ENCODE results near the gene KLHL11. TPM values are rescaled to one million over a fixed set of nuclear protein-coding genes. Genes with fewer than 3 reads are reported as not detected.

The KLHL11 gene
- polyA plus RNA-seq, 1 of the 3 experiments (the other 2 are of a cell fraction), result 2.6 TPM

DNA sequence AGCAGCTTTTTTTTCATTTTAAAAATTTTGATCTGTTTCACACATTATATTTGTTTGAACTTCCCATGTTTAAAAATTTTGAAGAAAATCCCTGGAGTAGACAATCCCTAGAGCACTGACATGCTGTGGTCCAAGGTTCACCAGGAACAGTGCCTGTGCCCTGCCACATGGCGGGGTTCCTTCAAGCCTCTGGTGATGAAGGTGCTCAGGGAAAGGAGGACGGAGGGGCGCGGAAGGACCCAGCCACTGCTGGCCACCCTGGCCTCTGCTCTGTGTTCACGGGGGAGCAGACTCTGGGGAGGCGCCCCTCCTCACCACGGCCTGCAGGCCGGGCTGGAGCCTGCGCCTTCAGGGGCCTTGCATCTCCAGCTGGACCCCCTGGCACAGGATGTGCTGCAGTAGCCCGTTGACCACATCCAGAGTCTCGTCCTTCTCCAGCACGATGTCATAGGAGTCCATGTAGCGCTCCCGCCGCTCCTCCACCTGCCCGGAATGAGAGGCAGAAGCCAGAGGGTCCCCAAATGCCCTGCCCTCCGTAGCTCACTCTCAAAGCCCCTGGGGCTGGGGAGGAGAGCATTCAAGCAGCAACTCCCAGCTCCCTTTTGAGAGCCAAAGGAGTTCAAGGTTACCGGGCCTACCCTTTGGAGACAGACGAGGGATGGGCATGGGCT is 39.9 kb downstream of the KLHL11 start:
- Histone ChIP-seq H3K9me2 (no peaks in the 10 kb centered on the region), H3F3A (replicated peaks; ENCODE audit: insufficient read depth) (peaks cover 9% of the 10 kb centered on the region), H4K20me1 (ENCODE audit: insufficient read depth) (no peaks in the 10 kb centered on the region), H3K27ac (ENCODE audit: low read depth in 2 of 2, low read length in 1 of 2) (no peak overlapping the region), H3K4me3 (ENCODE audit: low read depth in 2 of 2, low read length in 1 of 2) (no peak overlapping the region), H3K27me3 (ENCODE audit: insufficient read depth) (no peaks in the 10 kb centered on the region), H3K4me2 (no peak overlapping the region), H3K4me1 (ENCODE audit: control insufficient read depth in 1 of 2, insufficient read depth in 2 of 2, low read depth in 1 of 2, low read length in 1 of 2) (no peaks in the 10 kb centered on the region), H3K79me2 (ENCODE audit: insufficient read depth) (no peaks in the 10 kb centered on the region), H3K9me3 (no peaks in the 10 kb centered on the region), H3K36me3 (replicated peaks in 1 of 2; ENCODE audit: control insufficient read depth in 1 of 2, insufficient read depth in 2 of 2, low read length in 1 of 2) (peaks cover 5 to 32% of the 10 kb centered on the region in 2 experiments), H2AFZ (ENCODE audit: low read depth) (no peak overlapping the region), H3K9ac (no peak overlapping the region)
- ChIA-PET POLR2A (interaction anchor here (0.6 kb wide), 1 partner anchor 105 kb away, joined by 3 read pairs; no protein-coding TSS in a partner anchor), CTCF (interaction anchor here (0.9 to 1.5 kb wide), 3 partner anchors 10 to 88 kb away, joined by 3 to 5 read pairs (median 4); no protein-coding TSS in a partner anchor)
- TF ChIP-seq MXI1 (IDR thresholded peaks at IDR 0.05; ENCODE audit: low read depth, low read length) (no peak), GATA2 (CRISPR knock-in tag; IDR thresholded peaks at IDR 0.05) (no peak), TEAD4 (IDR thresholded peaks at IDR 0.05; ENCODE audit: borderline replicate concordance, insufficient read depth) (no peak)
- 94% methylated on average over 11 of the region's 19 CpGs for WGBS (ENCODE audit: low lambda C conversion rate)
- DNase-seq, result no peak

DNA sequence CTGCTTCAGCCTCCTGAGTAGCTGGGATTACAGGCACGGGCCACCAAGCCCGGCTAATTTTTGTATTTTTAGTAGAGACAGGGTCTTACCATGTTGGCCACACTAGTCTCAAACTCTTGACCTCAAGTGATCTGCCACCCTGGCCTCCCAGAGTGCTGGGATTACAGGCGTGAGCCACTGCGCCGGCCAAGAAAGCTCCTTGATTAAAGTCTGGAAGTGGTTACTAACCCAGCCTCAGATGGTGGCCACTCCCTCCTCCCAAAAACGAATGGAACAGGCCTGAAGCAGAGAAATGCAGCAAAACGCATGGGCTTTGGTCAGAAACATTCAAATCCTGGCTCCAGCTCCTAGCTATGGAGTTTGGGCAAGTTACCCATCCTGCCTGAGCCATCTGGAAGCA is 41.1 kb downstream of the KLHL11 start:
- no peaks in the 10 kb centered on the region for H3K27me3 ChIP-seq (ENCODE audit: insufficient read depth)
- no peaks in the 10 kb centered on the region for H3K9me2 ChIP-seq
- no peaks in the 10 kb centered on the region for H4K20me1 ChIP-seq (ENCODE audit: insufficient read depth)
- H3K9me3 ChIP-seq, result no peaks in the 10 kb centered on the region
- peaks cover 9% of the 10 kb centered on the region for H3F3A ChIP-seq (replicated peaks; ENCODE audit: insufficient read depth)
- H3K4me3 ChIP-seq (ENCODE audit: low read depth in 2 of 2, low read length in 1 of 2), result no peak overlapping the region
- 87% methylated on average over 6 of the region's 7 CpGs for WGBS (ENCODE audit: low lambda C conversion rate)
- no peak overlapping the region for H3K27ac ChIP-seq (ENCODE audit: low read depth in 2 of 2, low read length in 1 of 2)
- ChIA-PET CTCF (interaction anchor here (1.0 kb wide), 2 partner anchors 12 to 240 kb away, joined by 3 to 5 read pairs; partner anchors contain the start of gene P3H4), POLR2A (interaction anchor here (0.5 to 1.2 kb wide), 2 partner anchors 9 to 20 kb away, joined by 3 read pairs; no protein-coding TSS in a partner anchor)
- peaks cover 3 to 32% of the 10 kb centered on the region in 2 experiments for H3K36me3 ChIP-seq (replicated peaks in 1 of 2; ENCODE audit: control insufficient read depth in 1 of 2, insufficient read depth in 2 of 2, low read length in 1 of 2)
- H2AFZ ChIP-seq (ENCODE audit: low read depth), result no peak overlapping the region
- no peaks in the 10 kb centered on the region for H3K79me2 ChIP-seq (ENCODE audit: insufficient read depth)
- H3K4me2 ChIP-seq, result no peak overlapping the region
- H3K9ac ChIP-seq, result no peak overlapping the region
- DNase-seq, result no peak
- H3K4me1 ChIP-seq (ENCODE audit: control insufficient read depth in 1 of 2, insufficient read depth in 2 of 2, low read depth in 1 of 2, low read length in 1 of 2), result no peaks in the 10 kb centered on the region
- no peak for TF ChIP-seq YY1 (IDR thresholded peaks at IDR 0.05; ENCODE audit: low read depth)
- no peak for TF ChIP-seq SIN3A (IDR thresholded peaks at IDR 0.05; ENCODE audit: borderline replicate concordance, low read depth, low read length)
- no peak for TF ChIP-seq RXRA (IDR thresholded peaks at IDR 0.05; ENCODE audit: borderline replicate concordance, low read depth)
- TF ChIP-seq, protein P1, sequence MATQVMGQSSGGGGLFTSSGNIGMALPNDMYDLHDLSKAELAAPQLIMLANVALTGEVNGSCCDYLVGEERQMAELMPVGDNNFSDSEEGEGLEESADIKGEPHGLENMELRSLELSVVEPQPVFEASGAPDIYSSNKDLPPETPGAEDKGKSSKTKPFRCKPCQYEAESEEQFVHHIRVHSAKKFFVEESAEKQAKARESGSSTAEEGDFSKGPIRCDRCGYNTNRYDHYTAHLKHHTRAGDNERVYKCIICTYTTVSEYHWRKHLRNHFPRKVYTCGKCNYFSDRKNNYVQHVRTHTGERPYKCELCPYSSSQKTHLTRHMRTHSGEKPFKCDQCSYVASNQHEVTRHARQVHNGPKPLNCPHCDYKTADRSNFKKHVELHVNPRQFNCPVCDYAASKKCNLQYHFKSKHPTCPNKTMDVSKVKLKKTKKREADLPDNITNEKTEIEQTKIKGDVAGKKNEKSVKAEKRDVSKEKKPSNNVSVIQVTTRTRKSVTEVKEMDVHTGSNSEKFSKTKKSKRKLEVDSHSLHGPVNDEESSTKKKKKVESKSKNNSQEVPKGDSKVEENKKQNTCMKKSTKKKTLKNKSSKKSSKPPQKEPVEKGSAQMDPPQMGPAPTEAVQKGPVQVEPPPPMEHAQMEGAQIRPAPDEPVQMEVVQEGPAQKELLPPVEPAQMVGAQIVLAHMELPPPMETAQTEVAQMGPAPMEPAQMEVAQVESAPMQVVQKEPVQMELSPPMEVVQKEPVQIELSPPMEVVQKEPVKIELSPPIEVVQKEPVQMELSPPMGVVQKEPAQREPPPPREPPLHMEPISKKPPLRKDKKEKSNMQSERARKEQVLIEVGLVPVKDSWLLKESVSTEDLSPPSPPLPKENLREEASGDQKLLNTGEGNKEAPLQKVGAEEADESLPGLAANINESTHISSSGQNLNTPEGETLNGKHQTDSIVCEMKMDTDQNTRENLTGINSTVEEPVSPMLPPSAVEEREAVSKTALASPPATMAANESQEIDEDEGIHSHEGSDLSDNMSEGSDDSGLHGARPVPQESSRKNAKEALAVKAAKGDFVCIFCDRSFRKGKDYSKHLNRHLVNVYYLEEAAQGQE (IDR thresholded peaks at IDR 0.05; ENCODE audit: low read depth, low read length), result no peak
- no peak for TF ChIP-seq JUND (IDR thresholded peaks at IDR 0.05)
- TF ChIP-seq TCF12 (IDR thresholded peaks at IDR 0.05), result no peak
- TF ChIP-seq, protein P2, sequence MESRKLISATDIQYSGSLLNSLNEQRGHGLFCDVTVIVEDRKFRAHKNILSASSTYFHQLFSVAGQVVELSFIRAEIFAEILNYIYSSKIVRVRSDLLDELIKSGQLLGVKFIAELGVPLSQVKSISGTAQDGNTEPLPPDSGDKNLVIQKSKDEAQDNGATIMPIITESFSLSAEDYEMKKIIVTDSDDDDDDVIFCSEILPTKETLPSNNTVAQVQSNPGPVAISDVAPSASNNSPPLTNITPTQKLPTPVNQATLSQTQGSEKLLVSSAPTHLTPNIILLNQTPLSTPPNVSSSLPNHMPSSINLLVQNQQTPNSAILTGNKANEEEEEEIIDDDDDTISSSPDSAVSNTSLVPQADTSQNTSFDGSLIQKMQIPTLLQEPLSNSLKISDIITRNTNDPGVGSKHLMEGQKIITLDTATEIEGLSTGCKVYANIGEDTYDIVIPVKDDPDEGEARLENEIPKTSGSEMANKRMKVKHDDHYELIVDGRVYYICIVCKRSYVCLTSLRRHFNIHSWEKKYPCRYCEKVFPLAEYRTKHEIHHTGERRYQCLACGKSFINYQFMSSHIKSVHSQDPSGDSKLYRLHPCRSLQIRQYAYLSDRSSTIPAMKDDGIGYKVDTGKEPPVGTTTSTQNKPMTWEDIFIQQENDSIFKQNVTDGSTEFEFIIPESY (IDR thresholded peaks at IDR 0.05; ENCODE audit: borderline replicate concordance, low read depth), result no peak
- no peak for TF ChIP-seq USF1 (IDR thresholded peaks at IDR 0.05; ENCODE audit: borderline replicate concordance, low read depth)
- no peak for TF ChIP-seq EZH2phosphoT487 (IDR thresholded peaks at IDR 0.05; ENCODE audit: borderline replicate concordance, low read depth)
- no peak for TF ChIP-seq EP300 (IDR thresholded peaks at IDR 0.05; ENCODE audit: borderline replicate concordance in 1 of 2, low read depth in 1 of 2, low read length in 1 of 2)
- no peak for TF ChIP-seq RCOR1 (IDR thresholded peaks at IDR 0.05; ENCODE audit: low read length)
- no peak for TF ChIP-seq GABPA (IDR thresholded peaks at IDR 0.05; ENCODE audit: low read depth)
- TF ChIP-seq IRF3 (IDR thresholded peaks at IDR 0.05; ENCODE audit: low read depth, low read length), result no peak
- no peak for TF ChIP-seq FOSL2 (IDR thresholded peaks at IDR 0.05; ENCODE audit: borderline replicate concordance, low read depth)
- no peak for TF ChIP-seq SMC3 (IDR thresholded peaks at IDR 0.05; ENCODE audit: low read depth, low read length)
- TF ChIP-seq ELF1 (IDR thresholded peaks at IDR 0.05), result no peak
- no peak for TF ChIP-seq TAF1 (IDR thresholded peaks at IDR 0.05; ENCODE audit: borderline replicate concordance, low read depth, low read length)
